ENCODE data around the gene ANP32E.
A peak's percentile ranks its signal among the peaks of the same experiment; 100 is the strongest.
"Not testable (repeated sequence)": the region's sequence is repeated elsewhere in the genome, so short reads cannot be mapped to it uniquely, and the experiment has no call there.

ANP32E gene

DNA sequence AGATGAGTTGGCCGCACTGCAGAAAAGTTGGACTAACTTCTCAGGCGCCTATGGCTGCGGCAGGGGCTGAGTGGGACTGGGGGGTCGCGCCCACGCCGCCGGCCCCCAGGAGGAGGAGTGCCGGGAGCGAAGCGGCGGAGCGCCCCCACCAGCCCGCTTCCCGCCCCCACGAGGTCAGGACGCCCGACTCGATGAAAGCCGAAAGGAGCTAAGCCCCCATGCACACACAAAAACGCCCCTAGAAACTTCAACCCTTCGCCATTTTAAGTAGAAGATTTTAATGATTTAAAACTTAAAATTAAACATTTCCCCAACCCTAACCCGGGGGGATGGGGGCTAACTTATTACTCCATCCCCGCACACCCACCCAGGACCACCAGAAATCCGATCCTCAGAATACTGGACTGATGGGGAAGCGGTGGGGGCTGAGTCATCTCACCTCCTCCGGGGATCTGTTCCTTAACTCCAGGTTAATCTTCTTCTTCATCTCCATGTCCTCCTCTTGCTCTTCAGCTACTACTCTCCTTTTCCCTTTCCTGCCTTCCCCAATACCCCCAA, 539 bp downstream of the ANP32E start:
- H3K4me1 Mint-ChIP-seq, result peaks cover 14% of the 10 kb centered on the region
- H3K4me3 Mint-ChIP-seq, result no peak overlapping the region
- H3K27me3 Mint-ChIP-seq, result no peaks in the 10 kb centered on the region
- H3K9me3 Mint-ChIP-seq, result no peaks in the 10 kb centered on the region
- ATAC-seq (ENCODE audit: low read depth) (no peak), DNase-seq (ENCODE audit: low spot score in 2 of 2) (peak; percentile 20 to 47)
- no peaks in the 10 kb centered on the region for H3K36me3 Mint-ChIP-seq
- H3K27ac Mint-ChIP-seq, result no peak overlapping the region

DNA sequence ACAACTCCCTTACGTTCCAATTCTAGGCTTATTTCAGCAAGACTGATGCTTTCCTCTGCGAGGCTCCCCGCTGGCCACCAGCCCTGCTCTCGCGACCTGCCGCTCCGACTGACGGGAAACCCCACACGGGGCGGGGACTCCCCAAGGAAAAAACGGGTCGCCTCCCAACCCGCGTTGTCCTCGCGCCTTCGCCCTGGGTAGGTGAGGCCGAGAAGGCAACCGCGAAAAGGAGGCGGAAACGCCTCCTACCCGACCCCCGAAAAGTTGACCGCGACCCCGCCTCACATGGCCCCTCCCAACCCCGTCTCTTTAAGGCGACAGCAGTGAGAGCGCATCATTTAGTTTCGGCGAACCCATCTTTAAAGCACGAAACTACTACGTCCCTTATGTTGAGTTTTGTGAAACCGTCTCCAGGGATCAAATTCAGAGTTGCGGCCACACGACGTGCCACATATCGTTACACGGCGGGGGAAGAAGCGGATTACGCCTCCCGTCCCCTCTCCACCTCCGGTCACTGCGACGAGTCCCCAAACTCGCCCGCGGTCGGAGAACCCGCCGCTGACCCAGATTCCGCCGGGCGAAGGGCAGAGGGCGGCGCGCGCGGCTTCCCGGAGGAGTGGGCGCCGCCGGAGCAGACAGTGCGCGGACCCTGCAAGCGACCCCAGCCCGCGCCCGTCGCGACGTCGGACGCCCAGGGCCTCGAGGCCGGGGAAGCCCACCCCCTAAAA, 1.2 kb downstream of the ANP32E start:
- Mint-ChIP-seq H3K4me3 (no peak overlapping the region), H3K9me3 (no peaks in the 10 kb centered on the region), H3K4me1 (peaks cover 14% of the 10 kb centered on the region), H3K27me3 (no peaks in the 10 kb centered on the region), H3K36me3 (peaks cover 2% of the 10 kb centered on the region), H3K27ac (no peak overlapping the region)
- DNase-seq (ENCODE audit: low spot score in 2 of 2) (peak; percentile 74 to 84), ATAC-seq (ENCODE audit: low read depth) (peak; percentile 61)

DNA sequence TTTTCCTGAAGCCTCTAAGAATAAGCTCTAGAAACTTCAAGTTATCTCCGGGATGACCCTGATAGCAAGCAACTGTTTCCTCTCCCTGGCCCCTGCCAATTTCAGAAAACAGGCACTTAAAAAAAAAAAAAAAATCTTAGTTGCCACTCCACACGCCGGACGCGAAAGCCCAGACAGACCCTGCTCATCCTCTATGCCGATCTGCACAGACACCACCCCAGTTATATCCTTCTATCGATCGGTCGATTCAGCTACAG, 1.7 kb downstream of the ANP32E start:
- DNase-seq (ENCODE audit: low spot score in 2 of 2) (no peak), ATAC-seq (ENCODE audit: low read depth) (no peak)
- Mint-ChIP-seq H3K4me3 (no peak overlapping the region), H3K27ac (no peak overlapping the region), H3K4me1 (peaks cover 14% of the 10 kb centered on the region), H3K36me3 (peaks cover 2% of the 10 kb centered on the region), H3K27me3 (no peaks in the 10 kb centered on the region), H3K9me3 (no peaks in the 10 kb centered on the region)

DNA sequence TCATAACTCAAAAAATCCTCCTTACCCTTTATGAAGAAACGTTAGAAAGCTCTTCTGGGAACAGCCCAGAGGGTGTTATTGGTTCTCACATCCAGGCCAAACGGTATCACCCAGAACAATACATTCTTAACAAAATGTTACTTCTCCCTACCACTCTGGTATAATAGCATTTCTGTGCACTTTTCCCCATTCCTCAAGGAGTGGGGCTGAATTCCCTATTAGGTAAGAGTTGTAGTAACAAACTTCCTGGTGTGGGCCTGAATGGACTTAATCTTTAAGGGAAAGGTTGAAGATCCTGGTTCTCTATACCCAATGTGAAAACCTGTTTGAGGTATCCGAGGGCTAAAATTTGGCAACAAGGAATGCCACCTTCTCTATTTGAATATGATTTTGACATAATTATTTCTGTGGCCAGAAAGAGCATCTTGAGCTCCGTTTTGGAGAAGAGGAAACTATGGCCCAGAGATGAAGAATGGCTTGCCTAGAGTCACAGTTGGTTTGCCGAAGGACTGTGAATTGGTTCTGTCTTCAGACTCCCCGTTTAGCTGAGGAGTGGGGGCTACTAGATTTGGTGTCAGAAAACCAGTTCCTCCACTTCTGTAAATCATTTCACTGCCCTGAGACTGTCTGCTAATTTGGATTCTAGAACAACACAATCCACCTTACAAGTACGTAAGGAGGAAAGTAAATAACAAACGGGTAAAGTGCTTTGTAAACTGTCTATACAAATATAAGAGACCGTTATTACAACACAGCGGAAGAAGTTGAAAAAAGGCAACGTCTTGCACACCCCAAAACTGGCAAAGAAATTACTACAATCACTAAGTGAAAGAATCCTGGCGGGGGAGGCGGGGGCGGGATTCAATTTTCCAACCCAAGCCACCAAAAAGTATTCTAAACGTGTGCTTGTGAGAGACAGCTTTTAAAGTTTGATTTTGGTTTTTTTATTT, 2.3 kb downstream of the ANP32E start:
- DNase-seq (ENCODE audit: low spot score in 2 of 2), result no peak

DNA sequence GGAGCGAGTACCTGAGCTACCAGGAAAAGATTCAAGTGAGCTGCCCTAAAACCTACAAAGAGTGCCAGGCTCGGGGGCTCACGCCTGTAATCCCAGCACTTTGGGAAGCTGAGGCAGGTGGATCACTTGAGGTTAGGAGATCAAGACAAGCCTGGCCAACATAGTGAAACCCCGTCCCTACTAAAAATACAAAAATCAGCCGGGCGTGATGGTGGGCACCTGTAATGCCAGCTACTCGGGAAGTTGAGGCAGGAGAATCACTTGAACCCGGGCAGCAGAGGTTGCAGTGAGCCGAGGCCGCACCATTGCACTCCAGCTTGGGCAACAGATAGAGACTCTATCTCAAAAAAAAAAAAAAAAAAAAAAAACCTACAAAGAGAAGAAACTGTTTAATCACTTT, 3.0 kb downstream of the ANP32E start:
- Mint-ChIP-seq H3K4me1 (peaks cover 14% of the 10 kb centered on the region), H3K4me3 (peak overlapping the region; percentile 30)
- H3K36me3 Mint-ChIP-seq; DNase-seq (ENCODE audit: low spot score in 2 of 2); H3K9me3 Mint-ChIP-seq; H3K27ac Mint-ChIP-seq; H3K27me3 Mint-ChIP-seq; ATAC-seq (ENCODE audit: low read depth): not testable (repeated sequence)

More for the DNA sequence above, 2.3 kb downstream of the ANP32E start:
- peaks cover 6% of the 10 kb centered on the region for H3K36me3 Mint-ChIP-seq
- no peak overlapping the region for H3K27ac Mint-ChIP-seq
- peaks cover 14% of the 10 kb centered on the region for H3K4me1 Mint-ChIP-seq
- no peak overlapping the region for H3K4me3 Mint-ChIP-seq
- no peak for ATAC-seq (ENCODE audit: low read depth)
- H3K27me3 Mint-ChIP-seq, result no peaks in the 10 kb centered on the region
- no peaks in the 10 kb centered on the region for H3K9me3 Mint-ChIP-seq

DNA sequence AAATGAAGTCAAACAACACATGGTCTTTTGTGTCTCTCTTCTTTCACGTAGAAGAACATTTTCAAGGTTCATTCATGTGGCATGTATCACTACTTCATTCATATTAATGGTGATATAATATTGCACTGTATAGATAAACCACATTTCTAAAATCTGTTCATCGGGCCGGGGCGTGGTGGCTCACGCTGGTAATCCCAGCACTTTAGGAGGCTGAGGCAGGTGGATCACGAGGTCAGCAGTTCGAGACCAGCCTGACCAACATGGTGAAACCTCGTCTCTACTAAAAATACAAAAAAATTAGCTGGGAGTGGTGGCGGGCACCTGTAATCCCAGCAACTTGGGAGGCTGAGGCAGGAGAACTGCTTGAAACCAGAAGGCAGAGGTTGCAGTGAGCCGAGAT, 7.7 kb downstream of the ANP32E start:
- Mint-ChIP-seq H3K36me3 (peaks cover 24% of the 10 kb centered on the region), H3K4me1 (peaks cover 19% of the 10 kb centered on the region)
- H3K4me3 Mint-ChIP-seq; H3K9me3 Mint-ChIP-seq; ATAC-seq (ENCODE audit: low read depth); H3K27ac Mint-ChIP-seq; H3K27me3 Mint-ChIP-seq; DNase-seq (ENCODE audit: low spot score in 2 of 2): not testable (repeated sequence)

DNA sequence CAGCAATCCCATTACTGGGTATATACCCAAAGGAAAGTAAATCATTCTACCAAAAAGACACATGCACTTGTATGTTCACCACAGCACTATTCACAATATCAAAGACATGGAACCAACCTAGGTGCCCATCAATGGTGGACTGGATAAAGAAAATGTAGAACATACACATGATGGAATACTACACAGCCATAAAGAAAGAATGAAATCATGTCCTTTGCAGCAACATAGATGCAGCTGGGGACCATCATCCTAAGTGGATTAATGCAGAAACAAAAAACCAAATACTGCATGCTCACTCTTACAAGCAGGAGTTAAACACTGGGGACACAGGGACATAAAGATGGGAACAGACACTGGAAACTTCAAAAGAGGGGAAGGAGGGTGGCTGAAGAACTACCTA, 8.7 kb downstream of the ANP32E start:
- ATAC-seq (ENCODE audit: low read depth) (no peak), DNase-seq (ENCODE audit: low spot score in 2 of 2) (no peak)
- no peak overlapping the region for H3K27ac Mint-ChIP-seq
- H3K4me3 Mint-ChIP-seq, result no peak overlapping the region
- H3K27me3 Mint-ChIP-seq, result no peaks in the 10 kb centered on the region
- no peaks in the 10 kb centered on the region for H3K9me3 Mint-ChIP-seq
- H3K36me3 Mint-ChIP-seq, result peaks cover 26% of the 10 kb centered on the region
- peaks cover 16% of the 10 kb centered on the region for H3K4me1 Mint-ChIP-seq

DNA sequence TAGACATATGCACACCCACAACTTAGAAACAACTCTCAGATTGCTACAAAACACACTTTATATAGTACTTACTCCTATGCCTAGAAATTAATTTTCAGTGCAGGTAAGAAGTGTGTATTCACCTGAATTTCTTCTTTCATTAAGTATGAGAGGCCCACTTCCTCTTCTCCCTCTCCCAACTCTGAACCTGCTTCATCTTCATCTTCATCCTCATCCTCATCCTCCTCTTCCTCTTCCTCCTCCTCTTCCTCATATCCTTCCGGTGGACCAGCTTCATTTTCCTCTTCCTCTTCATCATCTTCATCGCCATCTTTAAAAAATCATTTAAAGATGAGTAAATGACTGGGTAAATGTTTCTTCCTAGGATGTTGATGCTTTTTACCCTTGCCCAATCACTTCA, 9.4 kb downstream of the ANP32E start:
- Mint-ChIP-seq H3K27me3 (no peaks in the 10 kb centered on the region), H3K4me3 (peak overlapping the region; percentile 27), H3K27ac (peak overlapping the region; percentile 3), H3K36me3 (peaks cover 26% of the 10 kb centered on the region), H3K9me3 (no peaks in the 10 kb centered on the region), H3K4me1 (peaks cover 16% of the 10 kb centered on the region)
- ATAC-seq (ENCODE audit: low read depth) (no peak), DNase-seq (ENCODE audit: low spot score in 2 of 2) (no peak)

DNA sequence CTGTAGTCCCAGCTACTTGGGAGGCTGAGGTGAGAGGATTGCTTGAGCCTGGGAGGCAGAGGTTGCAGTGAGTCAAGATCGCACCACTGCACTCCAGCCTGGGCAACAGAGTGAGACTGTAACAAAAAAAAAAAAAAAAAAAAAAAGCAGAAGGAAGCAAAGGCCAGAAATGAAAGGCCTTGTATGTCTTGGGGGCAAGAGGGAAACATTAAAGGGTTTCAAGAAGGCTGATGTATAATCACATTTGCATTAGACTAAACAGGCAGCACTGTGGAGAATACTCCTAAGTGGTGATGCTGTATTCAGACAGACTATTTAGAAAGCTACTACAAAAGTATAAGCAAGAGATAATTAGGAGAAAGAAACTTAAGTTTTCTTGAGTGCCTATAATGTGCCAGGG, 10.4 kb downstream of the ANP32E start:
- no peaks in the 10 kb centered on the region for H3K27me3 Mint-ChIP-seq
- H3K4me1 Mint-ChIP-seq, result peaks cover 16% of the 10 kb centered on the region
- ATAC-seq (ENCODE audit: low read depth), result peak; percentile 83
- no peak for DNase-seq (ENCODE audit: low spot score in 2 of 2)
- no peak overlapping the region for H3K27ac Mint-ChIP-seq
- H3K9me3 Mint-ChIP-seq, result no peaks in the 10 kb centered on the region
- peaks cover 26% of the 10 kb centered on the region for H3K36me3 Mint-ChIP-seq
- H3K4me3 Mint-ChIP-seq, result no peak overlapping the region

DNA sequence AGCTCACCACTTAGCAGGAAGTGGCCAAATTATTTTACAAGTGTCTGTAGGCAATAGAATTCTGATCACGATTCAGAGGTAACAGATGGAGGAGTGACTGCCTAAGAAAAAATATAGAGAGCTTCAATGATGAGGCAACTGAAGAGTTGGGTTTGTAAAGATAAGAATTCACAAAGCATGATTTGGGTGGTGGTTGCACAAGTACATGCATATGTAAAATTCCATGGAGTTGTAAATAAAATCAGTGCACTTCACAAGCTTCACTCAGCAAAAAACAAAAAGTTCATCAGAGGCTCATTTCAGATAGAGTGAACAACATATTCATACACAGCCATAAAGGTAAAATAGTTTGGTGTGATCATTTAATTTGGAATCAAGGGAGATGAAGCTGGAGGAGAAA, 10.9 kb downstream of the ANP32E start:
- peaks cover 24% of the 10 kb centered on the region for H3K36me3 Mint-ChIP-seq
- DNase-seq (ENCODE audit: low spot score in 2 of 2) (no peak), ATAC-seq (ENCODE audit: low read depth) (no peak)
- no peak overlapping the region for H3K4me3 Mint-ChIP-seq
- H3K4me1 Mint-ChIP-seq, result peaks cover 16% of the 10 kb centered on the region
- peak overlapping the region; percentile 58 for H3K27ac Mint-ChIP-seq
- no peaks in the 10 kb centered on the region for H3K27me3 Mint-ChIP-seq
- H3K9me3 Mint-ChIP-seq, result no peaks in the 10 kb centered on the region

DNA sequence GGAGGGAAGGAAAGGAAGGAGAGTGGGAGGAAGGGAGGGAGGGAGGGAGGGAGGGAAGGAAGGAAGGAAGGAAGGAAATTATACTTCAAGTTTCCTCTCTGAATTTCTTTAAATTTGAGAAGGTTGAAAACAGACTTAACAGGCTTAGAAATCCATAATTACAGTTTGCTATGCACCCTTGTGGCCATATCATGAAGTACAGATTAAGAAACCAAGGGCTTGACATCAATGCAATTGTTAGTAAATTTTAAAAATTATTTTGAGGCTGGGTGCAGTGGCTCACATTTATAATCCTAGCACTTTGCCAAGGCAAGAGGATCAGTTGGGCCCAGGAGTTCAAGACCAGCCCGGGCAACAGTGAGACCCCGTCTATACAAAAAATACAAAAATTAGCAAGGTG, 14.4 kb downstream of the ANP32E start:
- Mint-ChIP-seq H3K4me1 (peaks cover 15% of the 10 kb centered on the region), H3K9me3 (no peaks in the 10 kb centered on the region), H3K36me3 (peaks cover 13% of the 10 kb centered on the region), H3K27me3 (no peaks in the 10 kb centered on the region), H3K27ac (no peak overlapping the region), H3K4me3 (no peak overlapping the region)
- no peak for DNase-seq (ENCODE audit: low spot score in 2 of 2)
- ATAC-seq (ENCODE audit: low read depth), result peak; percentile 56

DNA sequence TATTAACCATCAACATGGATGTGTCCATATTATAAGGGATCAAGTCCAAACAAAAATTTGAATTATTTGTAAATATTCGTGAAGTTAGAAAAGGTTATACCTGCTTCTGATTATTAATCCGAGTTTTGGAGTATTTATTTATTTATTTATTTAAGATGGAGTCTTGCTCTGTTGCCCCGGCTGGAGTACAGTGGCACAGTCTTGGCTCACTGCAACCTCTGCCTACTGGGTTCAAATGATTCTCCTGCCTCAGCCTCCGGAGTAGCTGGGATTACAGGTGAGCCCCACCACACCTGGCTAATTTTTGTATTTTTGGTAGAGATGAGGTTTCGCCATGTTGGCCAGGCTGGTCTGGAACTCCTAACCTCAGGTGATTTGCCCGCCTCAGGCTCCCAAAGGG, 20.1 kb downstream of the ANP32E start:
- H3K4me1 Mint-ChIP-seq; H3K27me3 Mint-ChIP-seq; ATAC-seq (ENCODE audit: low read depth); DNase-seq (ENCODE audit: low spot score in 2 of 2); H3K4me3 Mint-ChIP-seq; H3K27ac Mint-ChIP-seq; H3K9me3 Mint-ChIP-seq; H3K36me3 Mint-ChIP-seq: not testable (repeated sequence)

DNA sequence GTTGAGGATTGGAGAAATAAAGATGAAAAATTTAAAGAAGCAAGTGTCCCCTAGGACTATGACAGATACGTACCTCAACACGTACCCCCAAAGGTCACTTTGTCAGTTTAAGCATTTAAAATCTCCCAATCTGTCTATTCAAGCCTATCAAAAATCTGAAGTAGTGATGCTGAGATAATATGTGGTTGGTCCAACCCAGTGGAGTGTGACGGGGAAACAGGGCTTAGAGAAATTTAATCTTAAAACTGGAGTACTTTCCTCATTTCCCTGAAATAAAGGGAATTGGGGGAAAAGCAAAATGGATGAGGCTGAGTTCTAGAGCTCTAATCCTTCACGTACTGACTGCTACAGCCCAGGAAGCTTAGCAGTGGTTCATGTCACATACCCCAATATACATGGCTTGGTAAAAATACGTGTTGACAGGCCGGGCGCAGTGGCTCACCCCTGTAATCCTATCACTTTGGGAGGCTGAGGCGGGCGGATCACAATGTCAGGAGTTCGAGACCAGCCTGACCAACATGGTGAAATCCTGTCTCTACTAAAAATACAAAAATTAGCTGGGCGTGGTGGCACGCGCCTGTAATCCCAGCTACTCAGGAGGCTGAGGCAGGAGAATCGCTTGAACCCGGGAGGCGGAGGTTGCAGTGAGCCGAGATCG, 21.7 kb downstream of the ANP32E start:
- ATAC-seq (ENCODE audit: low read depth), result peak; percentile 2

More for the DNA sequence above, 21.7 kb downstream of the ANP32E start:
- H3K27me3 Mint-ChIP-seq; H3K36me3 Mint-ChIP-seq; H3K9me3 Mint-ChIP-seq; DNase-seq (ENCODE audit: low spot score in 2 of 2); H3K4me1 Mint-ChIP-seq: not testable (repeated sequence)
- Mint-ChIP-seq H3K4me3 (peak overlapping the region; percentile 89), H3K27ac (peak overlapping the region; percentile 98)

All from memory B cell (primary cell).